ENCODE data around the gene CAPN7.

The CAPN7 gene

DNA sequence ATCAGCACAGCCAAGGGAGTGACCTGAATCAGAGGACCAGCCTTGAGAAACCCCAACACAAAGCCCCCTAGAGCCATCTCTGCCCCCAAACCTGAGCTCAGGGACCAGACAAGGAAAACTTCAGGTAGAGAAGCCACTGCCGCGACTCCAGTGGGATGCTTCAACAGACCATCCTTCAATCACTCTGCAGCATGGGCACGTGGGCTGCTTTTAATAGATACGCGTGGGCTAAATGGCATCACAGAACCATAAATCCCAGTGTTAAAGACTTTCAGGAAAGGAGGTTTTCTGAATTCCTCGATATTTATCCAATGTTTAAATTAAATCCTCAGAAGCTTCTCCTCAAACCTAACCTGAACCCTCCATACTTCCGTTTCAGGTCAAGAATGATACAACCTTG, 95.7 kb downstream of the CAPN7 start:
- no peak for DNase-seq

Measured in CD4-positive, alpha-beta T cell treated with Interleukin-17A for 4 hours (primary cell).